SK-N-SH treated with all-trans-retinoic acid at 6 μM for 48 hours (cell line): ENCODE results near the gene IMPA2.

ENCODE experiments used
- ARNTL ChIP-seq: fragments of 450-650 bp; formaldehyde crosslinking; IDR thresholded peaks from 2 replicates; pipeline ENCODE4 v1.5.0; 2020; ENCODE audit warnings: low read depth, mild to moderate bottlenecking, moderate library complexity, borderline replicate concordance
- CREB5 ChIP-seq: fragments of 250-450 bp; sonication (Bioruptor Pico); IDR thresholded peaks from 2 replicates; pipeline ENCODE4 v1.5.1; 2020; ENCODE audit warnings: low read depth, mild to moderate bottlenecking, moderate library complexity
- ESRRG ChIP-seq: fragments of 250-450 bp; sonication (Bioruptor Pico); IDR thresholded peaks from 2 replicates; pipeline ENCODE4 v1.6.1; 2021; ENCODE audit warnings: mild to moderate bottlenecking
- OSR1 ChIP-seq: fragments of 250-450 bp; sonication (Bioruptor Pico); IDR thresholded peaks from 2 replicates; pipeline ENCODE4 v1.8.0; 2022; ENCODE audit warnings: moderate library complexity, mild to moderate bottlenecking, inconsistent platforms
- PATZ1 ChIP-seq: fragments of 250-450 bp; sonication (Bioruptor Pico); IDR thresholded peaks from 2 replicates; pipeline ENCODE4 v1.8.0; 2020; ENCODE audit warnings: mild to moderate bottlenecking, moderate library complexity, borderline replicate concordance
- POU6F1 ChIP-seq: fragments of 250-450 bp; sonication (Bioruptor Pico); IDR thresholded peaks from 2 replicates; pipeline ENCODE4 v1.8.0; 2021; ENCODE audit warnings: low read depth, mild to moderate bottlenecking, moderate library complexity, borderline replicate concordance
- RARB ChIP-seq: fragments of 250-450 bp; sonication (Bioruptor Pico); IDR thresholded peaks from 2 replicates; pipeline ENCODE4 v1.8.0; 2021; ENCODE audit warnings: mild to moderate bottlenecking, moderate library complexity
- TCF4 ChIP-seq: fragments of 250-450 bp; sonication (Bioruptor Pico); IDR thresholded peaks from 2 replicates; pipeline ENCODE4 v1.8.0; 2021; ENCODE audit warnings: mild to moderate bottlenecking, moderate library complexity, borderline replicate concordance
- TSHZ2 ChIP-seq: fragments of 250-450 bp; sonication (Bioruptor Pico); IDR thresholded peaks from 2 replicates; pipeline ENCODE4 v1.5.0; 2020; ENCODE audit warnings: mild to moderate bottlenecking, moderate library complexity
- ZC3H10 ChIP-seq: fragments of 250-450 bp; sonication (Bioruptor Pico); IDR thresholded peaks from 2 replicates; pipeline ENCODE4 v1.5.1; 2021; ENCODE audit warnings: mild to moderate bottlenecking, moderate library complexity
- ZFP3 ChIP-seq: fragments of 250-450 bp; sonication (Bioruptor Pico); IDR thresholded peaks from 2 replicates; pipeline ENCODE4 v1.5.0; 2020; ENCODE audit warnings: mild to moderate bottlenecking, moderate library complexity
- ZNF565 ChIP-seq: fragments of 450-650 bp; formaldehyde crosslinking; conservative IDR thresholded peaks from 2 replicates; pipeline ENCODE4 v1.5.0; 2020; ENCODE audit warnings: low read depth, mild to moderate bottlenecking, moderate library complexity
- ZNF8 ChIP-seq: fragments of 450-650 bp; formaldehyde crosslinking; IDR thresholded peaks from 2 replicates; pipeline ENCODE4 v1.5.0; 2020; ENCODE audit warnings: mild to moderate bottlenecking, moderate library complexity

GRCh38 chr18:11944786-11945185, 36.5 kb upstream of the IMPA2 start:
- no peak for TF ChIP-seq ZNF8
- no peak for TF ChIP-seq POU6F1
- TF ChIP-seq CREB5 (CRISPR knock-in tag), result no peak
- no peak for TF ChIP-seq ARNTL (CRISPR knock-in tag)
- TF ChIP-seq TSHZ2 (CRISPR knock-in tag), result no peak
- TF ChIP-seq TCF4 (CRISPR knock-in tag), result no peak
- TF ChIP-seq OSR1 (CRISPR knock-in tag), result no peak
- no peak for TF ChIP-seq ZNF565
- TF ChIP-seq ESRRG (CRISPR knock-in tag), result no peak
- TF ChIP-seq ZC3H10 (CRISPR knock-in tag), result no peak
- TF ChIP-seq ZFP3 (CRISPR knock-in tag), result no peak
- TF ChIP-seq PATZ1 (CRISPR knock-in tag), result no peak
- TF ChIP-seq RARB (CRISPR knock-in tag), result no peak
